HG03521 (cell line): ENCODE measurements around the gene IL17RD.

Experiments
- ATAC-seq: cut with Tn5 transposase; IDR thresholded peaks from one replicate; pipeline ENCODE4 v1.9.1; 2021; ENCODE audit warnings: mild to moderate bottlenecking, moderate library complexity; ENCODE audit not compliant: unreplicated experiment

Gene IL17RD

GRCh38 chr3:57160076-57160764, 4.9 kb downstream of the IL17RD start:
- ATAC-seq: no peak

GRCh38 chr3:57158813-57159738, 6.1 kb downstream of the IL17RD start:
- no peak for ATAC-seq

- no peak for ATAC-seq
These were observed 6.8 kb downstream of the IL17RD start for GRCh38 chr3:57158325-57158724.

- no peak for ATAC-seq
These were observed 7.6 kb downstream of the IL17RD start for GRCh38 chr3:57157545-57157944.

- no peak for ATAC-seq
These were observed 9.9 kb downstream of the IL17RD start for GRCh38 chr3:57155310-57155643.

GRCh38 chr3:57154470-57155309, 10.5 kb downstream of the IL17RD start:
- ATAC-seq: no peak

GRCh38 chr3:57152151-57153143, 12.7 kb downstream of the IL17RD start:
- no peak for ATAC-seq

- ATAC-seq: no peak
These were observed 13.4 kb downstream of the IL17RD start for GRCh38 chr3:57151749-57152148.

GRCh38 chr3:57151021-57151449, 14.1 kb downstream of the IL17RD start:
- no peak for ATAC-seq

- no peak for ATAC-seq
These were observed 15.0 kb downstream of the IL17RD start for GRCh38 chr3:57150113-57150581.

GRCh38 chr3:57147071-57147470, 18.1 kb downstream of the IL17RD start:
- no peak for ATAC-seq

- no peak for ATAC-seq
These were observed 19.3 kb downstream of the IL17RD start for GRCh38 chr3:57145852-57146251.

GRCh38 chr3:57144952-57145351, 20.2 kb downstream of the IL17RD start:
- ATAC-seq: no peak

GRCh38 chr3:57143886-57144459, 21.2 kb downstream of the IL17RD start:
- no peak for ATAC-seq

- ATAC-seq: no peak
These were observed 22.8 kb downstream of the IL17RD start for GRCh38 chr3:57142411-57142723.

GRCh38 chr3:57141719-57142410, 23.3 kb downstream of the IL17RD start:
- no peak for ATAC-seq

- no peak for ATAC-seq
These were observed 24.3 kb downstream of the IL17RD start for GRCh38 chr3:57140894-57141293.

GRCh38 chr3:57135964-57136719, 29.0 kb downstream of the IL17RD start:
- no peak for ATAC-seq
